Naive B cell (primary cell): ENCODE results near the gene KL. TPM values are rescaled to one million over a fixed set of nuclear protein-coding genes. Genes with fewer than 3 reads are reported as not detected.

Experiments
- ATAC-seq, 2 donors: fragments of 150-1000 bp; cut with Tn5 transposase; 2 replicates each; pipeline ENCODE4 v1.10.0; 2021; ENCODE audit warnings: low read depth in 2 of 2, mild to moderate bottlenecking in 2 of 2, moderate library complexity in 2 of 2
- DNase-seq: peaks from one replicate; pipeline ENCODE4 v3.0.0; 2022
- H3K27ac Mint-ChIP-seq, 6 donors: one replicate each; pipeline ENCODE4 v1.8.0; 2020 to 2022; ENCODE audit warnings: mild to moderate bottlenecking in 6 of 6, mixed read lengths in 6 of 6, moderate library complexity in 5 of 6, inconsistent platforms in 2 of 6
- H3K27me3 Mint-ChIP-seq, 3 donors: one replicate each; pipeline ENCODE4 v1.8.0; 2021 to 2022; ENCODE audit warnings: mixed read lengths in 3 of 3, mild to moderate bottlenecking in 1 of 3
- H3K36me3 Mint-ChIP-seq, 2 donors: one replicate each; pipeline ENCODE4 v1.8.0; 2020 to 2022; ENCODE audit warnings: mixed read lengths in 2 of 2, inconsistent platforms in 1 of 2, mild to moderate bottlenecking in 1 of 2
- H3K4me1 Mint-ChIP-seq, 3 donors: one replicate each; pipeline ENCODE4 v1.8.0; 2020 to 2022; ENCODE audit warnings: mixed read lengths in 3 of 3, inconsistent platforms in 1 of 3, mild to moderate bottlenecking in 1 of 3, moderate library complexity in 1 of 3
- H3K4me3 Mint-ChIP-seq, 8 donors: one replicate each; pipeline ENCODE4 v1.8.0; 2020 to 2022; ENCODE audit warnings: mild to moderate bottlenecking in 8 of 8, mixed read lengths in 8 of 8, moderate library complexity in 8 of 8, inconsistent platforms in 2 of 8
- H3K9me3 Mint-ChIP-seq, 7 donors: one replicate each; pipeline ENCODE4 v1.8.0; 2020 to 2022; ENCODE audit warnings: mixed read lengths in 7 of 7, mild to moderate bottlenecking in 5 of 7, inconsistent platforms in 2 of 7, moderate library complexity in 1 of 7
- polyA plus RNA-seq, 6 donors: library from polyadenylated mRNA; unstranded; fragments of 300-500 nt; fragmentation: Illumina TruSeq; gene quantifications; one replicate each; pipeline ENCODE4 v1.2.3, GENCODE V29; 2021; ENCODE audit warnings: low read depth in 6 of 6

The KL gene
- polyA plus RNA-seq, 6 donors from 2014 or later: 0.10 TPM; not detected in 5

DNA sequence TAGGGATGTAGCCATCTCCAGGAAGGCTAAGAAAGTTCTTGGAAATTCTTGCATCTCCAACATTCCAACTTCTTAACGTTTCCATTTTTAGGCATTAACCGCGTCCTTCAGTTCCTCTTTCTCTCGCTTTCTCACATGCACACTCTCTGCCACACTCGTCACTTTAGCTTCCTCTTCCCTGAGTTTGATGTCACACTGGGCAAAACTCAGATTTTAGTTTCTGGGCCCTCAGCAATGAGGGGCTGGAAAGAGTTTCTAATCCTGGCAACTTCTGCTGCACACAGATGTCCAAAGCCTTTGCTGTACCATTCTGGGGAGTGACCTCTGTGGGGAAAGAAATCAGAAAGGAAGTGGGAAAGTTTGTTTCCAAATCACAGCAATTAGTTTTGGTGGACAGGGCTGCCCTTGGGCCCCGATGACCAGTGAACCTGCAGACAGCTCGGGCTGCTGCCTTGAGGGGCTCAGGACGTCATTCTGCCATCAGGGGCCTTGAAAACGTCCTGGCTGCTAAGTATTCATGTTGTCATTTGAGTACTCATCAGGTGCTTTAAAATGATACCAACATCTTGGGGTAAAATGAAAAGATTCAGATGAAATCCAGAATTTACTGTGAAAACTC lies 89.3 kb downstream of the KL start:
- Mint-ChIP-seq H3K9me3 (no peaks in the 10 kb centered on the region), H3K4me1 (peaks cover 12 to 34% (median 24%) of the 10 kb centered on the region in 3 donors), H3K27ac (no peak overlapping the region), H3K4me3 (no peak overlapping the region), H3K36me3 (no peaks in the 10 kb centered on the region), H3K27me3 (peaks cover 0 to 18% (median 14%) of the 10 kb centered on the region in 3 donors)
- ATAC-seq (peak; percentile 82 to 86), DNase-seq (no peak)

DNA sequence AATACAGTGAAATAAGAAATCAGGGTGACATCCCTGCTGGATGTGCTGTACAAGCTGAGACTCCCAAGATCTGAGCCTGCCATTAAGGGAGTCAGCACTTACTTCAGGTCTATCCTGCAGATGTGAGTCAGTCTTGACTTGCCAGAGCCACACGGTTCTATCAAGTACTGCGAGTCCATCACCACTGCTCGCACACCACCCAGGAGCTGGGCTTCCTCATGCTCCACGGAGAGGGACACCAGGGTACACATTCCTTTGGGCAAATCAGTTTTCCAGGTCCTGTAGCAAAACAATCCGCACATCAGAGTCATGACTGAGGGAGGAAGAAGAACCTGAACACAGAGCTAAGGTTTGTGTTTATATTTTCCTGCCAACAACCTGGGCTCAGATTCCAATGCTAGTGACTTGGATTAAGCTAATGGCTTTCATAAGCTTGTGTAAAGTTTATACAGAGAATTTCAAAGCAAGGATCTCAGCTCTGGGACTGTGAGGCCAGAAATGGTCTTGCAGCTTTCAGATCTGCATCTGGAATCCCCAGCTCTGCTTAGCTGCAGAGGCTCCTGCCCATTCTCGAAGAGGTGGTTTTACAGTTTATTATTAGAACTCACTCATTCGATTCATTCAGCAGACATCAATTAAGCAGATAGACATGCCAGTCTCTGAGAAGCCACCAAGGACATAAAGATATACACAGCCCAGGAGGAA lies 90.6 kb downstream of the KL start:
- ATAC-seq (peak; percentile 22 to 38), DNase-seq (peak; percentile 5)
- peak overlapping the region in 1 of 6 donors; percentile 1 for H3K27ac Mint-ChIP-seq
- no peaks in the 10 kb centered on the region for H3K36me3 Mint-ChIP-seq
- peaks cover 0 to 18% (median 14%) of the 10 kb centered on the region in 3 donors for H3K27me3 Mint-ChIP-seq
- H3K4me3 Mint-ChIP-seq: no peak overlapping the region
- H3K9me3 Mint-ChIP-seq: no peaks in the 10 kb centered on the region
- H3K4me1 Mint-ChIP-seq: peaks cover 25 to 47% (median 34%) of the 10 kb centered on the region in 3 donors

DNA sequence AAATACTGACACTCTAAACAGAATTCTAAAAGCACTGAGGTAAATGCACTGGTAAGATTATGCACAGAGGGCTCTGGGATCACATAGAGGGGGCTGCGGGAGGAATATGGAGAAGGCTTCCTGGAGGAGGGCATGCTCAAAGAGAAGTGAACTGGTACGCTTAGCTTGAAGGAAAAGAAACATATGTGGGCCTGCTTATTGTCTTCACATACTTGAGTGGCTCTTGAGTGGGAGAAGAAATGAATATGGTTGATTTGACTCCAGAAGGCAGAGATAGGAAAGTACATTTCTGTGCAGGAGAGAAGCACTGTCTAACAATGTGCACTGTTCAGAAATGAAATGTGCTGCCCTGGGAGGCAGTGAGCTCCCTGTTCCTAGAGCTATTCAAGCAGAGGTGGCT lies 91.1 kb downstream of the KL start:
- DNase-seq (no peak), ATAC-seq (no peak)
- H3K36me3 Mint-ChIP-seq: no peaks in the 10 kb centered on the region
- peaks cover 25 to 47% (median 34%) of the 10 kb centered on the region in 3 donors for H3K4me1 Mint-ChIP-seq
- H3K4me3 Mint-ChIP-seq: no peak overlapping the region
- H3K9me3 Mint-ChIP-seq: no peaks in the 10 kb centered on the region
- H3K27ac Mint-ChIP-seq: peak overlapping the region in 1 of 6 donors; percentile 12
- peaks cover 0 to 18% (median 13%) of the 10 kb centered on the region in 3 donors for H3K27me3 Mint-ChIP-seq

DNA sequence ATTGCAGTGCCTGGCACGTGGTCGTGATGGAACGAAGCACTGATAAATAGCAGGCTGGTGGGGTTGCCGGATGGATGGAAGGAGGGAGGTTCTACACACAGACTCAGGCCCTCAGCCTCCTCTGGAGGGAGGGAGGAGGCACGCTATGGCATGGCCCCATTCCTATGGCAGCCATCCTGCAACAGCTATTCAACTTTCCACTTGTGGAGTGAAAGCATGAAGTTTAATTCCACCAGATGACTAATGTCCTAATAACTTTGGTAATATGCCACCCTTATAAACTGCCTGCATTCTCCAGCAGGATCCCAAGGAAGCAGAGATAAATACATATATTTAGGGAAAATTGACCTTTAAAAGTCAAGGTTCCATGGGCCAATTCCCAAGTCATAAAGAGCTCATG lies 92.4 kb downstream of the KL start:
- peaks cover 0 to 18% (median 16%) of the 10 kb centered on the region in 3 donors for H3K27me3 Mint-ChIP-seq
- ATAC-seq (no peak), DNase-seq (no peak)
- H3K27ac Mint-ChIP-seq: no peak overlapping the region
- H3K9me3 Mint-ChIP-seq: no peaks in the 10 kb centered on the region
- H3K4me1 Mint-ChIP-seq: peaks cover 30 to 47% (median 34%) of the 10 kb centered on the region in 3 donors
- H3K36me3 Mint-ChIP-seq: no peaks in the 10 kb centered on the region
- no peak overlapping the region for H3K4me3 Mint-ChIP-seq

DNA sequence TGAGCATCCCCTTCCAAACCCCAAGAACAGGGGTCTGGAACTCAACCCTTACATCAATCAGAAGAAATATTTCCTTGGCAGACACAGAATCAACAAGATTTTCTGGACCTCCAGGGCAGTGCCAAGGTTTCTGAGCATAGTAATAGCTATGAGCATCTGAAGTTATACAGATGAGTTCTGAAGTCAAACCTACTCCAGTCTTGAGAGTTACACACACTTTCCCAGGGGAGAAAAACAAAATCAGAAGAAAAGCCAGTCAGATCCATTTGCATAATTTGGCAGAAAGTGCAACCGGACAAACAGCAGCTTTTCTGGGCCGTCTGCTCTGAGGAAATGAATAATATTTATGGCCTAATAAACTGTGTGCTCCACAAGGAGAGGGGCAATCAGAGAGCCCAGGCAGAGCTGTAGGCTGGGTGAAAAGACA lies 93.1 kb downstream of the KL start:
- Mint-ChIP-seq H3K9me3 (no peaks in the 10 kb centered on the region), H3K27ac (peak overlapping the region in 1 of 6 donors; percentile 33), H3K4me1 (peaks cover 30 to 47% (median 34%) of the 10 kb centered on the region in 3 donors), H3K27me3 (peaks cover 0 to 19% (median 18%) of the 10 kb centered on the region in 3 donors), H3K36me3 (no peaks in the 10 kb centered on the region), H3K4me3 (peak overlapping the region in 1 of 8 donors; percentile 9)
- DNase-seq: no peak
- no peak for ATAC-seq

DNA sequence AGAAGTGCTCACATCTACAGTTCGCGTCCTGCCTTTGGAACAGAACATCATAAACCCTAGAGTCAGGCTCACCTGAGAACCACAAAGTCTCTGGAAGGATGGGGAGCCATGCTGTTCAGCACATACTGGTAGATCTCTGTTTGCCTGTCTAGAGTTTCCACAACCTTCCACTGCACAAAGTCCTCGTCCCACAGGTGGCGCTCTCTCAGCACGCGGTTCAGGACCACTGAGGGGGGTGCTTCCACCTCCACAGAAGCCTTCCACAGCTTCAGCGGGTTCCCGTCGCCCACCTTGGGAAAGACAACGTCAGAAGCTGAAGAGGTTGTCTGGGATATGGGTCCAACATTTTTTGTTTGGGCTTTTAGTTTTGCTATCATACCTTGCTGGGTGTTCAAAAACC lies 93.6 kb downstream of the KL start:
- Mint-ChIP-seq H3K36me3 (no peaks in the 10 kb centered on the region), H3K9me3 (peaks cover 0 to 2% (median 0%) of the 10 kb centered on the region in 7 donors), H3K27ac (no peak overlapping the region), H3K27me3 (peaks cover 3 to 21% (median 18%) of the 10 kb centered on the region in 3 donors), H3K4me1 (peaks cover 30 to 47% (median 34%) of the 10 kb centered on the region in 3 donors), H3K4me3 (peak overlapping the region in 1 of 8 donors; percentile 9)
- ATAC-seq: no peak
- no peak for DNase-seq

DNA sequence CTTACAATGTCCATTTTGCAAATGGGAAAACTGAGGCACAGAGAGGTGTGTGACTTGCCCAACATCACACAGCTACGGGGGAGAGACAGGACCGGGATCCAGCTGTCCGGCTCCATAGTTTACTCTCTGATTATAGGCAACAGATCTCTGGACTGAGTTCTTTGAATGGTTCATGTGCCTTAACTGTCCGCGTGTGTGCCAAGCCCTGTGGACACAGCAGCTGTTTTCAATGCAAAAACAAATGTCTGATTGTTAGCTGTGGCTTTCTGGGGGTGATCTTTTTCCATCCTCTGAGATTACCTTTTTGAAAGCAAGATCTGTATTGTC lies 94.1 kb downstream of the KL start:
- peak overlapping the region in 5 of 8 donors; percentile 13 to 72 (median 50) for H3K4me3 Mint-ChIP-seq
- peaks cover 9 to 27% (median 17%) of the 10 kb centered on the region in 3 donors for H3K27me3 Mint-ChIP-seq
- ATAC-seq (no peak), DNase-seq (no peak)
- H3K4me1 Mint-ChIP-seq: peaks cover 30 to 47% (median 33%) of the 10 kb centered on the region in 3 donors
- peaks cover 0 to 2% (median 0%) of the 10 kb centered on the region in 7 donors for H3K9me3 Mint-ChIP-seq
- H3K36me3 Mint-ChIP-seq: no peaks in the 10 kb centered on the region
- peak overlapping the region in 4 of 6 donors; percentile 10 to 75 (median 18) for H3K27ac Mint-ChIP-seq

DNA sequence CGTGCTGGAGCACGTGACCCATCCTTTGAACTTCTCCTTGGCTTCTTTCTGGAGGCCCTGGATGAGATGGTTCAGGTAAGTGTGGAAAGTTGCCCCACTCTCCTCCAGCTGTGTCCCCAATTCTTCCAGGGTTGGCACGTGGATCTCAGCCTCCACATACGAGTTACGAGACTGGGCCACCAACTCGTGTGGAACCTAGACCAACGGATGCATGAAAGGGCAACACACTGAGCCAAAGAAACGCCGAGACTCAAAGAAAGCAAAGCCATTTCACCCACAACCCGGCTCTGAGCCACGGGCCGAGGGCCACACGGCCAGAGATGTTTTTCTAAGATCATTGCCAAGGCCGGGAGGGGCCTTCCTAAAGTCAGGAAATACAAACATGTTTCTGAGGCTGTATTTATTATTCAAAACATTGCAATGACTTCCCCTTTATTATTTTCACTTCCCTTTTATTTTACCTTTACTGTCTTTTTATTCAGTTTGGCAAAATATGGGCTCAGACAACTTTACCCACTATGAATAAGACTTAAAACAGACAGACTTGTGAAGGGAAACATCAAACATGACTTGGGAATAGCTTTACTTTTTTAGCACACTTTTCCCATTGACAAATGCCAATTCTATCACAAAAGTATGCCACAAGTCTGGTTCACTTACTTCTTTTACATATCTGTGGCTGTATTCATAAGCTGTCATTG lies 94.6 kb downstream of the KL start:
- Mint-ChIP-seq H3K9me3 (peaks cover 0 to 2% (median 0%) of the 10 kb centered on the region in 7 donors), H3K27ac (peak overlapping the region in 5 of 6 donors; percentile 10 to 75 (median 23)), H3K4me1 (peaks cover 27 to 41% (median 30%) of the 10 kb centered on the region in 3 donors), H3K4me3 (peak overlapping the region in 6 of 8 donors; percentile 13 to 72 (median 52)), H3K27me3 (peaks cover 12 to 29% (median 15%) of the 10 kb centered on the region in 3 donors), H3K36me3 (no peaks in the 10 kb centered on the region)
- ATAC-seq (peak; percentile 71 to 80), DNase-seq (peak; percentile 24)

DNA sequence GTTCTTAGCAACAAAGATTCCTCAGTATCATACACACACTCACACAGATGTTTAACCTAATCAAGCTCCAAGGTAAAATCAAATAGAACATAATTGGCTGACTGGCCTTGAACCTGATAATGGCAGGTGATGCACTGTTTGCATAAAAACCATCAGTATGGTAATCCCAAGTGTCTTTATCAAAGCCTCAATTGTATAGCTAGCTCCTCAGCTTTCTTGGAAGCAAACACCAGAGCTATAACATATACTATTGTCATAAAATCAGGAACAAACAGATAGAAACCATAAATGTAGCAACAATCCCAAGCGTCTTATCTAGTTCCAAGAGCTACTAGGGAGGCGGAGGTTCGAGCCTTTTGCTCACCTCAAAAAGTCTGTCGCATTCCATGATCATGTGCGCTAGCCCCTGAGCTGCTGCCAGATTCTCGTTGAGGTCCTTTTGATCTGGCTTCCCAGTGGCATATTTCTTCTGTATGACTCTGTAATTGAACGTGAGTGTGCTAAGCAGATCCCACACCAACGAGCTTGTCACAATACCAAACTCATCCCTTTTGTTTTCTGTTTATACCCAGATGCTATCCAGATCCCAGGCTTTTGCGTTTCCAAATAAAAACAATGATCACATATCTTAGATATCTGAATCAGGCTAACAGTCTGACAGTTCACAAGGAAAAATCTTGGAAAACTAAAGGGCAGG lies 95.3 kb downstream of the KL start:
- H3K27ac Mint-ChIP-seq: peak overlapping the region in 2 of 6 donors; percentile 10 to 23
- peaks cover 0 to 2% (median 0%) of the 10 kb centered on the region in 7 donors for H3K9me3 Mint-ChIP-seq
- peaks cover 20 to 34% (median 30%) of the 10 kb centered on the region in 3 donors for H3K4me1 Mint-ChIP-seq
- H3K27me3 Mint-ChIP-seq: peaks cover 12 to 35% (median 16%) of the 10 kb centered on the region in 3 donors
- ATAC-seq: peak; percentile 32 to 38
- H3K4me3 Mint-ChIP-seq: peak overlapping the region in 2 of 8 donors; percentile 50 to 55
- no peak for DNase-seq
- H3K36me3 Mint-ChIP-seq: no peaks in the 10 kb centered on the region

DNA sequence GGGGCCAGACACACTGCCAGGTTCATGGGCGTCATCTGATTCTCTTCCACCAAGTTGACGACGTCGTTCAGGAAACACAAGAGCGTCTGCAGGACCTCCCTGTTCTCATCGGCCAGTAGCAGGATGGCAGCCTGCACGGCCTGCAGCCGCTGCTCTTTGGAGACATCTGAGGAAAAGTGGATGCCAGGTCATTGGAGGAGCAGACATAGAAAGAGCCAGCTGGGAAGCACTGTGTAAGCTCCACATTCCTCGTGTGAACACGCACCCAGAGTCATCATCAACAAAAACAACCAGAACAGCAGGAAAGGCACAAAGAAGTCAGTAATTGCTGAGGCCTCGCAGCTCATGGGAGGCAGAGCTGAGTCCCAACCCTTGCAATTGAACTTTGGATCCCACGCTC lies 96.5 kb downstream of the KL start:
- Mint-ChIP-seq H3K27ac (peak overlapping the region in 1 of 6 donors; percentile 50), H3K36me3 (no peaks in the 10 kb centered on the region)
- ATAC-seq: no peak

DNA sequence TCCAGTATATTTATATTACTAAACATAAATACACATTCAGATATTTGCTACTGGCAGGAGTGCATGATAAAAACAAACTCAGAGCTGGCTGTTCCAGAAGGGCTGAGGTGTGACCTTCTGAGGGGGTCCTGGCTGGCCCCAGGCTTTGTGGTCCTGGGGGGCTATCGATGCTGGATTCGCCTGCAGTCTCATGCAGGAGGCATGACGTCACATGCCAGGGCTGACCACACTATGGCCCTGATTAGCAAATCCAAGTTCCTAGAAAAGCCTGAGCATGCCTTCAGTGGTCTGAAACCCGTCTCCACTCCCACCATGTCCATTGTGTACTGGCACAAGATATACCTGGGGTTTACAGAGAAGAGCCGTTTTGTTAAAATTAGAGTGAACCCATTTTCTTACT lies 97.9 kb downstream of the KL start:
- H3K27ac Mint-ChIP-seq: no peak overlapping the region
- peaks cover 0 to 2% (median 0%) of the 10 kb centered on the region in 7 donors for H3K9me3 Mint-ChIP-seq
- DNase-seq (no peak), ATAC-seq (no peak)
- peaks cover 14 to 25% (median 23%) of the 10 kb centered on the region in 3 donors for H3K4me1 Mint-ChIP-seq
- H3K4me3 Mint-ChIP-seq: peak overlapping the region in 1 of 8 donors; percentile 67
- peaks cover 12 to 25% (median 14%) of the 10 kb centered on the region in 3 donors for H3K27me3 Mint-ChIP-seq
- H3K36me3 Mint-ChIP-seq: no peaks in the 10 kb centered on the region

More for the DNA sequence above, 96.5 kb downstream of the KL start:
- Mint-ChIP-seq H3K27me3 (peaks cover 10 to 34% (median 12%) of the 10 kb centered on the region in 3 donors), H3K9me3 (peaks cover 0 to 2% (median 0%) of the 10 kb centered on the region in 7 donors), H3K4me1 (peaks cover 14 to 25% (median 23%) of the 10 kb centered on the region in 3 donors), H3K4me3 (no peak overlapping the region)
- no peak for DNase-seq

DNA sequence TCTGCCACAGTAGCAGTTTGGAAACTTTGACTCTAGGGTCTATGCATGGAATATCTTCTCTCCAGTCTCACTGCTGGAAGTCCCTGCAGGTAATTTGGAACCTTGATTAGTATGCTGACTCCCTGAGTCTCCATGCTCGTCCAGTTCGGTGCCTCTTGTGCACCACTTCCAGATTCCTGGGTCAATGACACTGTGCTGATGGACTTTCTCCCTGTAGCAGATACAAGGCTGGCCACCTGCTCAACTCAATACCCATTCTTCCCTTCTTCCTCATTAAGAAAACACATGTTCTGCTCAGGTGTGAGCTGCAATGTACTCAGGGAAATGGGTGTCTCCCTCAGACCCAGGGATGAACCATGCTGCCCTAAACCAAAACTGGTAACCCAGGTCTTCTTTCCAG lies 99.1 kb downstream of the KL start:
- ATAC-seq: no peak
- Mint-ChIP-seq H3K4me1 (peaks cover 12 to 20% (median 15%) of the 10 kb centered on the region in 3 donors), H3K4me3 (no peak overlapping the region), H3K27me3 (peaks cover 10 to 25% (median 12%) of the 10 kb centered on the region in 3 donors), H3K27ac (no peak overlapping the region), H3K9me3 (peaks cover 0 to 2% (median 0%) of the 10 kb centered on the region in 7 donors), H3K36me3 (no peaks in the 10 kb centered on the region)
- DNase-seq: no peak
